ENCODE data around the gene CPE.

- no peak for TF ChIP-seq CTCF (IDR thresholded peaks at IDR 0.05; ENCODE audit: low read depth, low read length, missing input control)
- TF ChIP-seq MAX (IDR thresholded peaks at IDR 0.05) = no peak
- no peak for TF ChIP-seq EGR1 (IDR thresholded peaks at IDR 0.05; ENCODE audit: low read depth in 2 of 2)
- no peak for TF ChIP-seq TAF1 (conservative IDR thresholded peaks at IDR 0.05)
Observed at GRCh38 chr4:165519591-165519990, 140.8 kb downstream of the CPE start.
